Measurements from ENCODE around the gene VAPA. TPM values are rescaled to one million over a fixed set of nuclear protein-coding genes. Genes with fewer than 3 reads are reported as not detected.

The VAPA gene
- total and polyA plus RNA-seq, 2 of the 4 experiments (the other 2 are of a cell fraction): 199 to 206 TPM

GRCh38 chr18:9946831-9947230 is 33.0 kb downstream of the VAPA start:
- H3K14ac ChIP-seq (replicated peaks; ENCODE audit: low read depth, low read length): no peak overlapping the region
- H2BK20ac ChIP-seq (ENCODE audit: low read depth, low read length): no peak overlapping the region
- CTCF ChIA-PET: no interaction called here
- no peak overlapping the region for H2AK5ac ChIP-seq (ENCODE audit: low read depth, low read length)
- ATAC-seq (ENCODE audit: low read depth): peak; percentile 40; the same call in 1 of the 2 replicates
- peaks cover 10% of the 10 kb centered on the region for H3K9me1 ChIP-seq (ENCODE audit: insufficient read depth, low read length)
- no peak overlapping the region for H3K9ac ChIP-seq (ENCODE audit: low read depth, low read length)
- peak; percentile 34 for DNase-seq
- in situ Hi-C loops (cut with MboI; ENCODE audit: low sequenced_read_pairs) (loop anchor here (10.0 to 25.0 kb wide), 2 partner anchors 235 to 362 kb away; partner anchors contain the start of gene RAB31), dilution Hi-C loops (cut with HindIII; ENCODE audit: low sequenced_read_pairs, unreplicated experiment) (no loop called here), intact Hi-C loops (cut with micrococcal nuclease) (no loop called here)
- TF ChIP-seq FOS (IDR thresholded peaks at IDR 0.05; ENCODE audit: low read depth, low read length) (no peak), NFE2L2 (IDR thresholded peaks at IDR 0.05; ENCODE audit: low read depth, low read length) (no peak), RCOR1 (IDR thresholded peaks at IDR 0.05; ENCODE audit: insufficient replicate concordance, low read length) (no peak), ELK1 (IDR thresholded peaks at IDR 0.05; ENCODE audit: borderline replicate concordance, low read depth, low read length) (no peak), MXI1 (IDR thresholded peaks at IDR 0.05; ENCODE audit: borderline replicate concordance, low read depth, low read length) (no peak), RAD21 (IDR thresholded peaks at IDR 0.05; ENCODE audit: low read length) (no peak), BHLHE40 (IDR thresholded peaks at IDR 0.05; ENCODE audit: low read depth, low read length) (no peak), CTCF (conservative IDR thresholded peaks at IDR 0.05; ENCODE audit: low read depth, low read length) (no peak), POLR2A (IDR thresholded peaks at IDR 0.05; ENCODE audit: low read depth, low read length) (no peak)
- peak overlapping the region; percentile 28 for H2BK5ac ChIP-seq (ENCODE audit: low read depth, low read length, poor library complexity, severe bottlenecking)
- peaks cover 3% of the 10 kb centered on the region; the same call in 1 of the 2 replicates for H3K4me1 ChIP-seq (ENCODE audit: control insufficient read depth, insufficient read depth, low read length)
- H2BK15ac ChIP-seq (ENCODE audit: low read depth, low read length): no peak overlapping the region
- H2AFZ ChIP-seq (replicated peaks; ENCODE audit: low read length, poor library complexity): no peak overlapping the region
- no CpG with 5 or more reads among the region's 3 CpGs for WGBS, 2 experiments (ENCODE audit: extremely low coverage in 2 of 2, insufficient read length in 1 of 2)
- no TSS peak for BruUV-seq (replicated peaks)
- H4K8ac ChIP-seq (ENCODE audit: low read depth in 2 of 2, low read length in 2 of 2): no peak overlapping the region
- POLR2A ChIA-PET (ENCODE audit: unreplicated experiment): no interaction called here
- no peak overlapping the region for H3K56ac ChIP-seq (ENCODE audit: extremely low read depth, insufficient read depth, low read length)
- H3K79me1 ChIP-seq (ENCODE audit: low read depth in 1 of 2, low read length in 2 of 2): peaks cover 27 to 67% of the 10 kb centered on the region in 2 experiments
- H4K91ac ChIP-seq (ENCODE audit: insufficient read depth, low read depth, low read length): no peak overlapping the region
- no peaks in the 10 kb centered on the region for H3K27me3 ChIP-seq (ENCODE audit: control insufficient read depth, insufficient read depth, low read length)
- H3K27ac ChIP-seq (ENCODE audit: insufficient read depth, low read length): no peak overlapping the region
- no peak overlapping the region for H3K23ac ChIP-seq (ENCODE audit: low read depth, low read length)
- no peak overlapping the region for H2BK120ac ChIP-seq (ENCODE audit: low read depth, low read length)
- H3K4me2 ChIP-seq (ENCODE audit: low read depth, low read length): no peak overlapping the region
- no peaks in the 10 kb centered on the region for H3K9me3 ChIP-seq (ENCODE audit: control insufficient read depth, insufficient read depth, low read length)
- peaks cover 26% of the 10 kb centered on the region for H3K36me3 ChIP-seq (ENCODE audit: control insufficient read depth, insufficient read depth, low read length)
- no peak overlapping the region for H3K4me3 ChIP-seq (ENCODE audit: insufficient read depth, low read depth, low read length)
- H4K20me1 ChIP-seq (ENCODE audit: insufficient read depth, low read length): peaks cover 36% of the 10 kb centered on the region; the same call in 1 of the 2 replicates
- H2AK9ac ChIP-seq (replicated peaks; ENCODE audit: low read depth, low read length, poor library complexity): no peak overlapping the region
- no peak overlapping the region for H4K5ac ChIP-seq (ENCODE audit: low read depth, low read length)
- no peak overlapping the region for H3K18ac ChIP-seq (ENCODE audit: low read depth, low read length)
- no peak overlapping the region for H3K4ac ChIP-seq (ENCODE audit: low read depth, low read length)

Measured in IMR-90 (cell line).